RKO (cell line): ENCODE measurements around the gene CLVS2.

ENCODE experiments used
- DNase-seq: peaks from one replicate; pipeline ENCODE4 v3.0.0-alpha.2; 2016; ENCODE audit warnings: low spot score

Gene CLVS2

DNA sequence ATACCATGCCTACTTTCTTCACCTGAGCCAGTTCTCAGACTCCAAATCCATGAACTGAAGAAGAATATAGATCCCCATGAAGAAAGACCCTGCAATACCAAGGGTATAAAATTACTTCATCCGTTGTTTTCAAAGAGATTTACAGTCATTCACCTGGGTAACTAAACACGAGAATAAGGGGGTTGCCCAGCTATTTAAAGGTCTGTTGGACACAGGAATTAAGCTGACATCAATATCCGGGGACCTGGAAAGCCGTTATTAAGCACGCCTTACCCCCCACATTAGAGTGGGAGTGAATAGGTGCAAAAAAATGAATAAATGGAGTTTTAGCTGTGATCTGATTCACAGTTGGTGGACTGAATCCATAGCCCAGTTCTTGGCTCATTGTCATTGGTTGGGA, 28.9 kb downstream of the CLVS2 start:
- DNase-seq, result no peak

DNA sequence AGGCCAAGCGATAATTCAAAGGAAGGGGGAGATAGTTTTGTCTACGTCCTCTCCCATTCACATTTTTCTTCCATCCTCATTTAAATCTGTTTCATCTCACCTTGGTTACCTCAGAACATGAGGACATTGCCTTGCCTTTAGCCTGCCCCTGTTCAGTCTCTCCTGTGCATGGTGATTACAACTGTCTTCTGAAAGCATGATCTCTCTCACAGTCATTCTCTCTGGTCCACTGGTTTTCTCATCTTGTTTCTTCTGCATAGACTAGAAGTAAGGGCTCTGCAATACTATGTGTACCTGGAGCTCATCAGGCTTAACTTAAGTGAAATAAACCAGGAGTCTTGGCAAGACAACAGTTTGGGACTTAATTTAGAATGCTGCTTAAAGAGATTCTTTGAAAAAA, 31.4 kb downstream of the CLVS2 start:
- no peak for DNase-seq

DNA sequence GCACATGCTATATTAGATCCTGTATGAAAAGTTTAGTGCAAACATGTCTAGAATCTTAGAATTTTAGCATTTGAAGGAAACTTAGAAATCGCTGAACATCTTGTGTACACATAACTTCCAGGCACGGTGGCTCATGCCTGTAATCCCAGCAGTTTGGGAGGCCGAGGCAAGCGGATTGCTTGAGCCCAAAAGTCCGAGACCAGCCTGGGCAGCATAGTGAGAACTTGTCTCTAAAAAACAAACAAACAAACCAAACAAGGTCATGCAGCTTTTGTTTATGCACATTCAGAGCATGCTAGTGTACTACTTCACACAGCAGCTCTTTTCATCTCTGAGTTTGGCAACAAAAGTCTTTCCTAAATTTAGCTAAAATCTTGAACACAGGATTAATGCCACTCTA, 32.2 kb downstream of the CLVS2 start:
- DNase-seq, result no peak

DNA sequence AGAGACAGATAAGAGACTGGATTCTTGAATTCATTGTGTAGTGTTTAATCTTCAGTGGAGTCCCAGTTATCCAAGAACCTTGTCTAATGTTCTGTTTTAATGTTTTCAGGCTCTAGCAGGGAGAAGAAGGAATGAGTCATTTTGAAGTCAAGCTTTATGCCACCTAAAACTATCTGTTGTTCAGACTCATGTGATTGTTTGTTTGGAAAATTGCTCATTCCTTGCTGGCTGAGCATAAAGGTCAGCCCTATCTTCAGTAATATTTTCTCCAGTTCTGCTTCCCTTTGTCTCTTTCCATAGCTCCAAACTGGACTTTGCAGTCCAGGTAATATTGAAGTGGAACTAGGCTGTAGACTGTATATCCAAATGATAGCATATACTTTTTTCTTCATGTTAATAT, 34.2 kb downstream of the CLVS2 start:
- no peak for DNase-seq

DNA sequence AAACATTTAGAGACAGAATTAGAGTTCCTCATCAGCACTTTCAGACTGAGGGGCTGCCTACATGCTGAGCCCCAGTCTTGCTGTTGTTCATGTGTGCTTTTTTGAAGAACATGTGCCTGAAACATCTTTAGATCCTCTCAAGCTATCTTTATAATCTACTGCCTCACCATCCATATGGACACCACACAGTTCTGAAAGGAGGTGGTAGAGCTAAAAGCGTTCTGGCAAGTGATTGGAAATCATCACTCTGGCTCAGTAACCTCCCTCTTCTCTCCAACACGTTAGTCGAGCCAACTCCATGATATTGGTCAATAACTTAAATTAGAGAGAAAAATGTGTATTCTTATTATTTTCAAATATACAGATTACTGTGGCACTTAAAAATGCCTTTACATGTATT, 40.6 kb downstream of the CLVS2 start:
- DNase-seq, result no peak

DNA sequence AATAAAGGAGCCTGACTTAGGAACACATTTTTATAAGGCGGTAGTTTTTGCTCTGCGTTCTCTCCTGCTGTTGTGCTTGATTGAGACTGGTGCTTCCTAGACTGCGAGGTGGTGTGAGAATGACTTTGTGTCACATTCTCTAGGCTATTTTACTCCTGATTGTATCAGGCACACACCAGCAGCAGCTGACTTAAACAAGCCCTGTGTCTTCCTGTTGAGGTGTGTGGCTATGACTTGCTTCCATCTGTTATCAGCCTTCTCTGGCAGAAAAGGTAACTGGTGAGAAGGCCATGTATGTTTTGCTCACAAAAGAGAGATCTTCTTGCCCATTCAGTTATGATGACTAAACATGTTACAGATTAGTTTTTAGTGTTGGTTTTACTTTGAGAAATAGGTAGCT, 43.4 kb downstream of the CLVS2 start:
- no peak for DNase-seq

DNA sequence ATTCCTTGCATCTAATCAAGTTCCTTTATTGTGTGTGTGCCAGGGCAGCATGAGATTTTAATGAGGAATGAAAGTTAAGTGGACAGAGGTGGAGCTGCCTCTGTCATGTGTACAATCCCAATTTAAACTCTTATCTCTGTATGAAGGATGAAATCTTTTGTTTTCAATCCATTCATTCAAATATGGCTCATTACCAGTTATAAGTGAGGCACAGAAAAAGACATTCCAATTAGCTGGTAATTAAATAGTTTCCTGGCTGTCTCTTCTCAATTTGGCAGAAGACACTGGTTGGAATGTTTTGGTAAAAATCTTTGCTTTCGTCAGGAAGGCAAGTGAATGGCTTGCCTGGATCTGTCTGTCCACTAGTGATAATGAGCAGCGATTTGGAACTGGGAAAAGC, 46.4 kb downstream of the CLVS2 start:
- no peak for DNase-seq

DNA sequence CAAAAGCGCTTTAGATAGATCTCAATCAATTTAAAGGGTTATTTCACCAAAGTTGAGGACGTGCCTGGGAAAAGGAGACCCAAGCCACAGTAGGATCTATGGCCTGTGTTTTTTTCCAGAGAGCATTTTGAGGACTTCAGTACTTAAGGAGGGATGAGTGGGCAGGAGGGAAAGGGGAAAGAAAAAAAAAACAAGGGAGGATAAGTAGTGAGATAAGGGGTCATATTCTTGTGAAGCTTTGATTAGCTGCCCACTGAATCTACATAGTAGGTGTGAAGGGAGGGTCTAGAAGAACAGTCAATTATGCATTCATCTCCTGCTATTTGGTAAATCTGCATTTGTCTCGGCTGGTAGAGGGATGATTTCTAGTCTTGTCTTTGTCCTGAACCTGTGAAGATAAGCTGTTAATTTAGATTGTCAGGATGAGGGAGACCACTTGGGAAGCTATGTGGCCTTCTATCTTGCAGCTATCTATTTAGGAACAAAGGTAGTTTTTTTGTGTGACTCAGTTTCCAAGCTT, 48.4 kb downstream of the CLVS2 start:
- DNase-seq, result no peak

DNA sequence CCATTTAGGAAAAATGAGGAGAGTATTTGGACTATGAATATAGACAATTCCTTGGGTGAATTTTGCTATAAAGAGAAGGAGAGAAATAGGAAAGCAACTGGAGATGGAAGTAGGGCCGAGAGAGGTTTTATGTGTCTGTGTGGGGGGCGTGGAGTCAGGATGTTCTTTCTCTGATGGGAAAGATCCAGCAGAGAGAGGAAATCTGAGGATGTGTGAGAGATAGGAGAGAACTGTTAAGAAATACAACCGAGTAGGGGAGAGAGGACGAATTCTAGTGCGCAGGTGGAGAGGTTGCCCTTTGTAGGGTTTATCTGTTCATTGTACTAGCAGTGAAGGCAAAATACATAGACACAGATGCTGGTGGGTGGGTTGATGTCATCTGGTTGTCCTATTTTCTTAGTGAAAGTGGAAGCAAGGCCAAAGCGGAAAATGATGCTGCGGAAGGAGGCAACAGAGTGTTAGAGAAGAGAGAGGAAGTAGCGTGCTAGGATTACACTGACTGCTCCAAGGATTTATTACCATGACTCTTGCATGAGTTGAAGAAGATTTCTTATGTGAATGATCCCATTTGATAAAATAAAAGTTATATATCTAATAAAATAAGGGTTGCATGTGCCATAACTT, 57.7 kb downstream of the CLVS2 start:
- DNase-seq, result no peak

DNA sequence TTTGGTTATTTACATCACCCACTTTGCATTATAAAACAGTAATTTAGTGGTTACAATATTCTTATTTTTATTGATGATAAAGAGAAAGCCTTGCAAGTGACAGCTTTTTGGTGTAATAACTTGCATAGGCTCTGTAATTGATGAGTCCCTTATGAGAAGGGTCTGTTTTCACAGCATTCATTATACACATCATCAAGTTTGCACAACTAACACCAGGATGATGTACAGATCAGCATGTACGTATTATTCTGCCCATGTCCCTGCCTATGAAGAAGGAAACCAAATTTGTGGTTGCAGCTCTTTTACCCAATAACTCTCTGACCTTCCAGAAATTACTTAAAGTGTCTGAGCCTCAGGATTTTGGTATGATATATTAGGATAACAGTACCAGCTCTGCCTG, 59.2 kb downstream of the CLVS2 start:
- DNase-seq, result no peak

DNA sequence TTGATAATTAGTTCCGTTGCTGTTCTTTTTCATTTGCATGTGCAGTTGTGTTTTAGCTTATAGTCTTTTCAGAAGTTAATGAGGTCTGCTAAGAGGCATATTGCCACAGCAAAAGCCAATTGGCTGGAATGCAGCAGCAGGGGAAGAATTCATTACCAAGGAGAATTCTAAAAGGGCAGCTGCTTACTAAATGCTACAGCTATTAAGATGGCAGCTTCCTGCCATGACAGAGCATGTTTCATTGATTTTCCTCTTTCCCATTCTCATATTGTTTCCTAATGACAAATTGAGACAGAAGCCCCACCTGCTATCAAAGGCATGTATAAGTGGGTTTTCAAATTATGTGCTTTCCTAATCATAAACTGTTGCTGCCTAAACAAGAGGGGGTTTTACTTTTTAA, 66.6 kb downstream of the CLVS2 start:
- no peak for DNase-seq

DNA sequence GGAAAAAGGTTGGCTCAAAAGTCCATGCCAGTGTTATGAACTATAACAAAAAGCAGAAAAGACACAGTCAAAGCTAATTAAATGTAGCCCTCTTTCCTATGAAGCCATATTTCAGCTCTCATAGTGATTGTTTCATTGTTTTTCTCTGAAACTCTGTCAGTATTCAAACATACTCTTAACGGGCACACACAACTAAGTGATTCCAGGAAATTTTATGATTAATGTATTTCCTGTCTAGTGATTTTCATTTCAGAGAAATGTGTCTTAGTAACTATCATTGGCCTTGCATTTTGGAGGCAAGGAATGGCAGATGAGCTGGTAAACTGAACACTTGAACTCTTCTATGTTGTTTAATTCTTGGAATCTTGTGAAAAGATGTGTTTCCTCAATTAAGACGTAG, 68.0 kb downstream of the CLVS2 start:
- no peak for DNase-seq

DNA sequence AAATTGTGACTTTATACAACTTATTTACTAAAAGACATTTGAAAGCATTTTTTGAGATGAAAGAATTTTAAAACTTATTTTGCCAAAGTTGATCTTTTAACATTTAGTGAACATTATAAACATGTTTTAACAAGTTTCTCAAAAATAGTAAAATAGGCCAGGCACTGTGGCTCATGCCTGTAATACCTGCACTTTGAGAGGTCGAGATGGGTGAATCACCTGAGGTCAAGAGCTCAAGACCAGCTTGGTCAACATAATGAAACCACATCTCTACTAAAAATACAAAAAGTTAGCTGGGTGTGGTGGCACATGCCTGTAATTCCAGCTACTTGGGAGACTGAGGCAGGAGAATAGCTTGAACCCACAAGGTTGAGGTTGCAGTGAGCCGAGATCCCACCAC, 78.6 kb downstream of the CLVS2 start:
- DNase-seq, result no peak

DNA sequence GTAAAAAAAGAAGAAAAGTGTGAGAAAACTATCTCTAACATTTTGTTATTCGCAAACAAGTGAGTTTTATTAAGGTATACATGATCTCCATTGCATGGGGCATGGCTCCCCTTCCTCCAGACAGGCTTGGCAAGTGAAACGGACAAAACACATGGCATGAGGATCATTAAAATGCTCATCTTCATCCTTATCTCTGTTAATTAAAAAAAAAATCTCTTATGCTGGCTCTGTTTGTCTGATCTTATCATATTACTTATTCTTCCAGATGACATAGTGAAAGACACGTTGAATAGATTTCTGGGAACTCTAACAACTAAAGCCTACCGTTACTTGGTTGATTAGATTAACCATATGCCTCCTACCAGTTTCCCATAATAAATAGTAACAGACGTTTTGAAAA, 89.4 kb downstream of the CLVS2 start:
- DNase-seq, result no peak

DNA sequence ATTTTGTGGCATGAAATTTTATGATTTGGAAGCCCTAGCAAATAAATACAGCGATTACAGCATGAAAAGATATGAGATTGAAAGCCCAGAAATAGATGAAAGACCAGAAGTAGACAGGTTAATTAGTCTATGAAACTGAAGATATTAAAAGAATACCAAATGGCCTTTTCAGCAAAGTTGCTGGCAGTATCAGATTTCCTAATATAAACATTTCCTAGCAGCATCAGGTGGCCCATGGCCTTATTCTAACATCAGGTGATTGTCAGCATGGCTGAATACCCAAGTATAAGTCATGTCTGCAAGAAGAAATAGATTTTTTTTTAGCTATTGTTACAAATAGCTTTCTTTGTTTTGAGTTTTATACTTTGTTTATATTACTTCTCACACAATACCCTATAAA, 93.2 kb downstream of the CLVS2 start:
- DNase-seq, result no peak

DNA sequence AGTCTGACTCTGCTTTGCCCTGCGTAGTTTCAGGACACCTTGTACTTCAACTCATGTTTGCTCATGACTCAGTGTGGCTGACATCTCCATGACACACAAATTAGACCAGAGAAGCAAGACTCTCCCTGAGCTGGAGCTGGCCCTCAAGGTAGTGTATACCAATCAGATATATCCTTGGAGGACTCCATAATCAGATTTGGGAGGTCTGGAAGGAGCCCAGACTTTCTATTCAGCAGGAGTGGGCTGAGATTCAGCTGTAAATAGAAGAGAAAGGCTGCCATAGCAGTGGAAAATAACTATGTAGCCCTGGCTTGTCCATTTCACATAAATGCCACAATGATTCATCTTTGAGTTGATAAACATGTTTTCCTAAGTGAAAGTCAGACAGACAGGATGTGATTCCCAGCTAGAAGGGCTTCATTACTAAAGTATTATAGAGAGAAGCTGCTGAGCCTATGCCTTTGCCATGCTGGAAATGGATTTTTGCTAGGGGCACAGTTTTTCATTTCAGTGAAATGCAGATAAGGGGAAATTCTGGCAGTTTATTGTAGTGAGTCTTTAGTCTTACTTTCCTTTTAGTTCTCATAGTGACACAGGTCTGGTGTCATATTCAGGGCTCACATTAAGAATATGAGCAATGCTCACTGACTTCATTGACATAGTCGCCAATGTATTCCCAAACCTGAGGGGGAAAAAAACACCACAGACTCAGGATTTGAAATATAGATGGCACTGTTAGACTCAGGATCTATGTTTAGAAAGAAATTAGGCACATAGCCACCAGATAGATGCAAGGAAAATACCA, 95.3 kb downstream of the CLVS2 start:
- DNase-seq, result peak; percentile 43

DNA sequence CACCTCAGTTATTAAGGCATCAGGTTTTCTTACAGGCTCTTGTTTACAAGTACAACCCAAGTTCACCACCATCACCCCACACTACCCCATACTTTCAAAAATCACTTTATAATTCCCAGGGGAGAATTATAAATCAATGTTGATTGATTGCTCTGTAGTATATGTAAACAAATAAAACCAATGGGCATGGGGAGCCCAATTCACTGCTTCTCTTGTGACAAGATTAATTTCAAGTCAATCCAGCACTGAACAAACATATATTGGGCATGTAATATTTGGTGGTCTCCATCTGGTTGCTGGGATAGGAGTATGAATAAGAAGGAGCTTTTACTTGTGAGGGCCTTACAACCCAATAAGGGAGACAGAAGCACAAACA, 95.8 kb downstream of the CLVS2 start:
- DNase-seq, result no peak

DNA sequence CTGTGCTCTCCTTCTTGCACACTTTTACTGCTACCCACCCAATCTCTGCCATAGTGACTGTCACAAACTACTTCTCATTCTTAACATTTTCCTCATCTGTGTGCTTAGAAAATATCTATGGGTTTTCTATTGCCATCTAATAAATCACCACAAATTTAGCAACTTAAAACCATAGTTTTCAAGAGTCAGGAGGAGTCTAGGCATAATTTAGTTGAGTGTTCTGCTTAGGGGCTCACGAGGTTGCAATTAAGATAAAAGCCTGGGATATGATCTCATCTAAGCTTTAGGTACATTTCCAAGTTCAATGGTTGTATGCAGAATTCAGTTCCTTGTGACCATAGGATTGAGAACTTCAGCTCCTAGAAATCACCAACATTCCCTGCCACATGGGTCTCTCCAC, 98.8 kb downstream of the CLVS2 start:
- no peak for DNase-seq

DNA sequence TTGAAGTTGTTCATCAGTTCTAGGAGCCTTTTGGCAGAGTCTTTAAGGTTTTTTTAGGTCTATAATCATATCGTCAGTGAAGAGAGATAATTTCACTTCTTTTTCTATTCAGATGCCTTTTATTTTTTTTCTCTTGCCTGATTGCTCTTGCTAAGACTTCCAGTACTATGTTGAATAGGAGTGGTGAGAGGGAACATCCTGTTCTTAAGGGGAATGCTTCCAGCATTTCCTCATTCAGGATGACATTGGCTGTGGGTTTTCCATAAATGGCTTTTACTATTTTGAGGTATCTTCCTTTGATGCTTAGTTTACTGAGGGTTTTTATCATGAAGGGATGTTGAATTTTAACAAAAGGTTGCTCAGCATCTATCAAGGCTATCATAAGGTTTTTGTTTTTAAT, 109.5 kb downstream of the CLVS2 start:
- DNase-seq, result no peak

DNA sequence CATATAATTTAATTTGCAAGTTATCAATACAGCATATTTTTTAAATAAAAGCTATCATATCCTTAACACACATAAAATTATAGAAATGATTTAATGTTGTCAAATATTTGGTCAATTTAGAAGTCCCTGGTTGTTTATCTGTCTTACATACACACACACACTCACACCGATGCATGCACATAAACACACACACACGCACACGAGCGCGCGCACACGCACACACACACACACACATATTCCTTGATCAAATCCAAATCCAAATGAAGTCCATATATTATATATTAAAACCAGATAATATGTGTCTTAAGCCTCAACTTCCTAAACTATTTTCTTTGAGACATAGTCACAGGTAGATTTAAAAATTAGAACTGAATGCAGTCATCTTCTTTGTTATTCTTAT, 120.3 kb downstream of the CLVS2 start:
- DNase-seq, result no peak

DNA sequence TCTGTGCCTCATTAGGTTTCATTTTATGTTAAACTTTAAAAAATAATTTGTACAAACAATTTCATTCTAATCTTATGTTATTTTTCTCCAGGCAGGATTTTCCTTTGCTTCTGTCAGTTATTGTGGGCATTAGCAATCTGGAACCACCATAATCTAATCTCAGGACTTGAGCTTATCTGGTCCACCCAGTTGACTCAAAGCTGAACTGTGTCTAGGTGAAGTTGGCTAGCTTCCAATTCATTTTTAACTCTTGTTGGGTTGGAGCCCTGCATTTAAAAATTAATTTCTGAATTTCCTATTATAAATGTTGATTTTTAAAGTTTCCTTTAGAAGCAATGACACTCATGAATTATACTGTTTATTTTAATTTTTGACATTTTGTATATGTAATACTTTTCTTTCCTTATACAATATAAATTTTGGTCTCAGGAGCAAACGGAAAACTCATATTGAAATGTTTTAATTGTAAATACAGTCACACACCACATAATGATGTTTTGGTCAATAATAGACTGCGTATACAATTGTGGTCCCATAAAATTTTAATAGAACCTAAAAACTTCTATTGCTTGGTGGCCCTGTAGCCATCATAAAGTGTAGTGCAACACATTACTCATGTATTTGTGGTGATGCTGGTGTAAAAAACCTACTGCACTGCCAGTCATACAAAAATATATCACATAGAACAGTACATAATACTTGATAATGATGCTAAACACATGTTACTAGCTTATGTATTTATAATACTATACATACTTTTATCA, 121.3 kb downstream of the CLVS2 start:
- no peak for DNase-seq

DNA sequence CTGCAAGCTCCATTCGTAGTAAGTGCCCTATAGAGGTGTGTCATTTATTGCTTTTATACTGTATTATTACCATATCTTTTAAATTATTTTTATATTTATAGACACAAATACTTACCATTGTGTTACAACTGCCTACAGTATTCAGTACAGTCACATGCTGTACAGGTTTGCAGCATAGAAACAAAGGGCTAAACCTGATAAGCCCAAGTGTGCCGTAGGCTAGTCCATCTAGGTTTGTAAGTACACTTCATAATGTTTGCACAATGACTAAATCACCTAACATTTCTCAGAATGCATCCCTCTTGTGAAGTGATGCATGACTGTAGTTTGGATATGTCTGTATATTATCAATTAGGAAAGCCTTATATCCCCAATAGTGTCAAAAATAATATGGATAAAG, 122.8 kb downstream of the CLVS2 start:
- DNase-seq, result no peak
